Psoas muscle (tissue), 8 donors: ENCODE measurements around the gene GTPBP1. TPM values are rescaled to one million over a fixed set of nuclear protein-coding genes. Genes with fewer than 3 reads are reported as not detected.

Experiments used
- ATAC-seq, 4 donors: fragments of 200-7000 bp; cut with Tn5 transposase; one replicate each; pipeline ENCODE4 v1.9.1; 2020; ENCODE audit warnings: moderate library complexity in 3 of 4, mild to moderate bottlenecking in 2 of 4
- DNase-seq, 2 donors: peaks; one replicate each; pipeline ENCODE4 v3.0.0-alpha.2; 2020
- H3K27ac ChIP-seq: fragments of 200-600 bp; one replicate; pipeline ENCODE4 v1.8.0; 2022
- H3K27me3 ChIP-seq, 3 donors: fragments of 200-600 bp in 1 of 3; one replicate each; pipeline versions ENCODE4 v1.6.1 to v1.8.0; 2013 to 2022; ENCODE audit warnings: low read length in 2 of 3, mild to moderate bottlenecking in 2 of 3, moderate library complexity in 1 of 3; ENCODE audit not compliant: insufficient read depth in 3 of 3
- H3K36me3 ChIP-seq, 2 donors: fragments of 200-600 bp in 1 of 2; one replicate each; pipeline versions ENCODE4 v1.6.1 to v1.8.0; 2013 to 2022; ENCODE audit warnings: low read depth in 1 of 2, mild to moderate bottlenecking in 1 of 2, moderate library complexity in 1 of 2; ENCODE audit not compliant: insufficient read depth in 1 of 2
- H3K4me1 ChIP-seq: fragments of 200-600 bp; one replicate; pipeline ENCODE4 v1.8.0; 2022
- H3K4me3 ChIP-seq: fragments of 200-600 bp; one replicate; pipeline ENCODE4 v1.8.0; 2022; ENCODE audit warnings: mild to moderate bottlenecking
- H3K9me3 ChIP-seq: fragments of 200-600 bp; one replicate; pipeline ENCODE4 v1.8.0; 2022
- WGBS, 3 donors: extraction: QIAGEN DNeasy Blood & Tissue Kit; methylation state at CpG; one replicate each; pipeline versions ENCODE4 v1.1.6 to v1.1.7; 2013; 5-methylcytosine and 5-hydroxymethylcytosine counted together
- intact Hi-C, 2 donors: fragments of 100-400 bp; cut with DNase I; formaldehyde crosslinking; loops; one replicate each; pipeline versions ENCODE4 v1.11.0 to v1.14.2; 2022
- polyA plus RNA-seq, 3 donors: library from polyadenylated mRNA; stranded (reverse); fragments of 200-250 nt; gene quantifications; one replicate each; pipeline ENCODE4 v1.2.3, GENCODE V29; 2013
- total RNA-seq, 4 donors: library from RNA; stranded (reverse); fragmentation: NEBNext Ultra II Directional in 2 of 4; extraction: Animal tissue kit (Norgen Biotek cat#: 25700) in 2 of 4; gene quantifications; one replicate each; pipeline versions ENCODE4 v1.2.1 to v1.2.4, GENCODE V29; 2021 to 2023
- TF ChIP-seq, protein P1 (sequence below): fragments of 200-600 bp; IDR thresholded peaks from one replicate; pipeline ENCODE4 v1.8.0; 2022; ENCODE audit warnings: antibody characterized with exemption
- donor health status: healthy with polysubstance abuse.
- donor health status: DM: no; HTN: no; CAD: no; lungs with moderate emphysema.
- donor health status: Bipolar disorder and iron deficiency.
- donor health status: healthy.
- donor health status: DM: yes; HTN: yes; CAD: no.
- donor health status: DM: no; HTN: no; CAD: no.
- donor health status: DM: no; HTN: no; CAD: no.
- donor health status: DM: yes; HTN: yes; CAD: no.

The GTPBP1 gene
- total and polyA plus RNA-seq, 7 donors, result 16.4 to 46.1 (median 24.3) TPM

GRCh38 chr22:38755155-38755910, 49.6 kb downstream of the GTPBP1 start:
- intact Hi-C loops, result loop anchor here in 1 of 2 donors (2.0 kb wide), 1 partner anchor 21 kb away; no protein-coding TSS in a partner anchor
- peaks cover 3 to 34% of the 10 kb centered on the region in 2 donors for H3K36me3 ChIP-seq
- peak overlapping the region; percentile 77 for H3K4me3 ChIP-seq
- H3K4me1 ChIP-seq, result peaks cover 44% of the 10 kb centered on the region
- TF ChIP-seq, protein P1, sequence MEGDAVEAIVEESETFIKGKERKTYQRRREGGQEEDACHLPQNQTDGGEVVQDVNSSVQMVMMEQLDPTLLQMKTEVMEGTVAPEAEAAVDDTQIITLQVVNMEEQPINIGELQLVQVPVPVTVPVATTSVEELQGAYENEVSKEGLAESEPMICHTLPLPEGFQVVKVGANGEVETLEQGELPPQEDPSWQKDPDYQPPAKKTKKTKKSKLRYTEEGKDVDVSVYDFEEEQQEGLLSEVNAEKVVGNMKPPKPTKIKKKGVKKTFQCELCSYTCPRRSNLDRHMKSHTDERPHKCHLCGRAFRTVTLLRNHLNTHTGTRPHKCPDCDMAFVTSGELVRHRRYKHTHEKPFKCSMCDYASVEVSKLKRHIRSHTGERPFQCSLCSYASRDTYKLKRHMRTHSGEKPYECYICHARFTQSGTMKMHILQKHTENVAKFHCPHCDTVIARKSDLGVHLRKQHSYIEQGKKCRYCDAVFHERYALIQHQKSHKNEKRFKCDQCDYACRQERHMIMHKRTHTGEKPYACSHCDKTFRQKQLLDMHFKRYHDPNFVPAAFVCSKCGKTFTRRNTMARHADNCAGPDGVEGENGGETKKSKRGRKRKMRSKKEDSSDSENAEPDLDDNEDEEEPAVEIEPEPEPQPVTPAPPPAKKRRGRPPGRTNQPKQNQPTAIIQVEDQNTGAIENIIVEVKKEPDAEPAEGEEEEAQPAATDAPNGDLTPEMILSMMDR, result no peak
- WGBS, 3 donors, result 0 to 1% (median 0%) methylated on average over 41 to 74 of the region's 74 CpGs
- peak overlapping the region; percentile 97 for H3K27ac ChIP-seq
- ATAC-seq, result peak; percentile 81 to 88 (median 84)
- no peaks in the 10 kb centered on the region for H3K27me3 ChIP-seq
- peak; percentile 98 to 99 for DNase-seq
- H3K9me3 ChIP-seq, result no peaks in the 10 kb centered on the region

DNA sequence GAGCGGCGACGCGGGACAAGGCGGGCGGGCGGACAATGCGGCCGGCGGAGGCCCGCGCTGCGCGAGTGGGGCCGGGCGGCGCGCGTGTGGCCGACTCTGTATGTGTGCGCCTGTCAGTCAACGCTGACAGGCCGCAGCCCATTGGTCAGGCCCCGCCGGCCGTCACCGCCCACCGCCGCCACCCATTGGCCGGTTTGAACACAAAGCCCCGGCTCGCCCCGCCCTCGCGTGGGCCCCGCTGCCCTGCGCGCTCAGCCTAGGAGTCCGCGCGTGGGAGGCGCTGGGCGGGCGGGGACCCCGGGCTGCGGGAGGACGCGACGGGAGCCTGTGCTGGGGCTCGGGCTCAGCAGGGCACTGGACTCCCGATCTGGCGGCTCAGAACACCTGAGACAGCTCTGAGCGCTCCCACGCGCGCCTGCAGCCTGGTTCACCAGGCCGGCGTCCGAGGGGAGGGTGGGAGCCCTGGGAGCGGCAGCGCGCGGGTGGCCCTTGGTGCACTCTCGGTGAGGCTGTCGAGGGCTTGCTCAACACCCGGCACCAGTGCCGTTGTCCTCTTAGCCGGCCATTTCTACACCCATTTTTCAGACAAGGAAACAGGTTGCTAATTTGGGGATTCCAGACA, 50.3 kb downstream of the GTPBP1 start, which contains the start of gene SUN2:
TSS of gene SUN2 (minus strand) at position 88 of the 622 bp plus-strand sequence. CDS start 3,370 bp downstream, outside the sequence.
- peaks cover under 1 to 27% of the 10 kb centered on the region in 2 donors for H3K36me3 ChIP-seq
- 1 to 2% (median 1%) methylated on average over 31 to 68 of the region's 68 CpGs for WGBS, 3 donors
- peak within 1 kb of the TSS; percentile 77 for H3K4me3 ChIP-seq
- DNase-seq (peak; percentile 95 to 97), ATAC-seq (peak; percentile 72 to 76 (median 74))
- peaks cover 37% of the 10 kb centered on the region for H3K4me1 ChIP-seq
- intact Hi-C loops, result loop anchor here in 1 of 2 donors (2.0 kb wide), 1 partner anchor 21 kb away; no protein-coding TSS in a partner anchor
- no peaks in the 10 kb centered on the region for H3K9me3 ChIP-seq
- H3K27ac ChIP-seq, result peak within 1 kb of the TSS; percentile 97
- TF ChIP-seq, protein P1, result no peak
- H3K27me3 ChIP-seq, result no peaks in the 10 kb centered on the region

GRCh38 chr22:38756711-38757463, 51.1 kb downstream of the GTPBP1 start:
- Histone ChIP-seq H3K27me3 (no peaks in the 10 kb centered on the region), H3K4me1 (peaks cover 29% of the 10 kb centered on the region), H3K4me3 (peak overlapping the region; percentile 77), H3K36me3 (peaks cover 0 to 19% of the 10 kb centered on the region in 2 donors), H3K9me3 (no peaks in the 10 kb centered on the region), H3K27ac (peak overlapping the region; percentile 97)
- no peak for ATAC-seq
- intact Hi-C loops, result no loop called here
- TF ChIP-seq, protein P1, result no peak
- DNase-seq, result peak in 1 of 2 donors; percentile 57
- WGBS, 3 donors, result 53 to 64% (median 57%) methylated on average over 17 of the region's 17 CpGs

DNA sequence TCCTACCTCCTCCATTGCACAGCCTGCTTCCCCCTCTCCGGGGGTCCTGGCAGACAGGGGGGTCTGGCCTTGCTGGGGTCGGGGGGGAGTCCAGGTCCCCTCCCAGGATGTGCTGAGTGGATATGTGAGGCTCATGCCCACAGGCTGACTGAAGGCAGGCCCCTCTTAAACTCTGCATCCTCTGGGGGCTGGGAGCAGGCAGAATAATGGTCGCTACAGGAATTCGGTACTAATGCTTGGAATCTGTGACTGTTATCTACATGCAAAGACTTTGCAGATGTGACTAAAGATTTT, 51.7 kb downstream of the GTPBP1 start:
- Histone ChIP-seq H3K4me3 (no peak overlapping the region), H3K27me3 (no peaks in the 10 kb centered on the region), H3K9me3 (no peaks in the 10 kb centered on the region), H3K4me1 (peaks cover 24% of the 10 kb centered on the region), H3K27ac (no peak overlapping the region), H3K36me3 (peaks cover 0 to 14% of the 10 kb centered on the region in 2 donors)
- TF ChIP-seq, protein P1, result no peak
- DNase-seq, result no peak
- ATAC-seq, result no peak
- 64 to 86% (median 75%) methylated on average over 4 of the region's 4 CpGs for WGBS, 3 donors
- intact Hi-C loops, result no loop called here
